CD4-positive, alpha-beta T cell treated with Interleukin-17A for 1 hour (primary cell): ENCODE data around the gene RAB31.

ENCODE experiments used
- DNase-seq: peaks from one replicate; pipeline ENCODE4 v3.0.0-alpha.2; 2020

The RAB31 gene

GRCh38 chr18:9714266-9715087, 6.4 kb downstream of the RAB31 start:
- no peak for DNase-seq

DNA sequence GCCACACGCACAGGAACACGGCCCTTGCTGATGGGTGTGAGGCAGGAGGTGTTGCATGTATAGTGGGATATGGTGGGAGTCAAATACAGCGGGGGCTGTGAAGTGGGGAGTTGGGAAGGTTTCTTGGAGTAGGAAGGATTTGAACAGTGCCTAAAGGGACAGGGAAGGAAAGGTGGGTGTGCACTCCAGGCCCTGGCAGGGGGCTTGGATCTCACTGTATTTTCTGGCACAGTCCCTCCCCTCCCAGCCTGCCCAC, 6.9 kb downstream of the RAB31 start:
- DNase-seq: no peak

- DNase-seq: no peak
These were observed 8.1 kb downstream of the RAB31 start for GRCh38 chr18:9715978-9716774.

DNA sequence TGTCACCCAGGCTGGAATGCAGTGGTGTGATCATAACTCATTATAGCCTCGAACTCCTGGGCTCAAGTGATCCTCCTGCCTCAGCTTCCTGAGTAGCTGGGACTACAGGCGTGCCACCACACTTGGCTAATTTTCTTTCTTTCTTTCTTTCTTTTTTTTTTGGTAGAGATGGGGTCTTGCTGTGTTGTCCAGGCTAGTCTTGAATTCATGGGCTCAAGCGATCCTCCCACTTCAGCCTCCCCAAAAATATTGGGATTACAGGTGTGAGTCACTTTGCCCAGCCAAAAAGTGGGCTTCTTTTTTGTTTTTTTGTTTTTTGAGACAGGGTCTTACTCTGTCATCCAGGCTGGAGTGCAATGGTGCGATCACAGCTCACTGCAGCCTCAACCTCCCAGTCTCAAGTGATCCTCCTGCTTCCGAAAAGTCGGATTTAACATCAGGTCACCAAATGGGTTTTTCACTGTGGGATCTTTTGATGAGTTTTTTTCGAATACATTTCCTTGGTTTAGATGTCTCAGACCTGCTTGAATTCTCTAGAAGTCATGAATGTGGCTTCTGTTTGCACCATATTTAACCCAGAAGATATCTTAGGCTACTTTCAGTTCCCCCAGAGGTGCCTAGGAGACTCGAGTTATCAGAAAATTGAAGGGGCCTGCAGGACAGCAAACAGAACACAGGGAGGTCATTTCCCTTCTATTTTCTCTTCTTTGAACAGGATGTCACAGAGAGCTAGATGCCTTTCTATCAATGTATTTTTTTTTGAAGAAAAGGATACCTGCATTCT, 8.9 kb downstream of the RAB31 start:
- no peak for DNase-seq

- no peak for DNase-seq
These were observed 11.4 kb downstream of the RAB31 start for GRCh38 chr18:9719421-9719981.

GRCh38 chr18:9720327-9720726, 12.2 kb downstream of the RAB31 start:
- no peak for DNase-seq

DNA sequence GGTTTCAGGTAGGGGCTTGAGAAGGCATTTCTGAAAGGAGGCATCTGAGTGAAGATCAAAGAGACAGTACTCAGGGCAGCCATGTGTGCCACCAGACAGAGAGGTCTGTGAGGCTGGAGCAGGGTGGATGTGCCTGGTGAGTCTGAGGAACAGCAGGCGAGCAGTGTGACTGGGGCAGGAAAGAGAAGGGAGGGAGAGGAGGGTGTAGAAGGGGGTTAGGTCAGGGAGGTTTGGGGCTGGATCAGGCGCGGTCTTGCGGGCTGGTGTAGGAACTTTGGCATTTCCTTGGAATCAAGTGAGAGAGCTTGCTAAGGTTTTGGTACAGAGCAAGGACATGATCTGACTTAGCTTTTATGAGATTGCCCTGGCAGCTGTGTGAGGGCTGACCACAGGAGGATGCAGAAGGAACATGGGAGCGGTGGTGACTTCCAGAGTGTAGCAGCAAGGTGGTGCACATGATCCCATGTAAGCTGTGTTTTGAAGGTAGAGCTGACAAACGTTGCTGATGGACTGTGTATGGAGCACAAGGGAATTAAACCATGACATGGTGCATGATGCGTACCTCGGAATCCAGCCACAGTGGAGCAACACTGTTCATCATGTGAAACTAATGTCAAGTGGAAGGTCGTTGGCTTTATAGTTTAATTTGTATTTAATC, 13.9 kb downstream of the RAB31 start:
- DNase-seq: no peak

DNA sequence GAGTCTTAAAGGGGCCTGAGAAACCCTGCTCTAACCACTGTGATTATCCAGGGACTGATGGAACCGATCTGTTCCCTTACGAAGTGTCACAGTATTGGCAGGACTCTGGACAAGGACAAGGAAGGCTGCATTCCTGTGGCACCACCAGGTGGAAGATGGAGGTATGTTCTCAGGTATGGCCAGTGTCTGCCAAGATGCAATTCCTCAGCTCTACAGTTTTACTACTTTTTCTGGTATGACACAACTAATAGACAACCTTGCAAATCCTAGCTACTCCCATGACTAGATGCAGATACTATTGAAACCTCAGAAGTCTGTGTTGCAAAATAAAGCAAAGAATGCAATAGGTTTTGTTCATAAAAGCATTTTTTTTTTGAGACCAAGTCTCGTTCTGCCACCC, 14.6 kb downstream of the RAB31 start:
- no peak for DNase-seq

DNA sequence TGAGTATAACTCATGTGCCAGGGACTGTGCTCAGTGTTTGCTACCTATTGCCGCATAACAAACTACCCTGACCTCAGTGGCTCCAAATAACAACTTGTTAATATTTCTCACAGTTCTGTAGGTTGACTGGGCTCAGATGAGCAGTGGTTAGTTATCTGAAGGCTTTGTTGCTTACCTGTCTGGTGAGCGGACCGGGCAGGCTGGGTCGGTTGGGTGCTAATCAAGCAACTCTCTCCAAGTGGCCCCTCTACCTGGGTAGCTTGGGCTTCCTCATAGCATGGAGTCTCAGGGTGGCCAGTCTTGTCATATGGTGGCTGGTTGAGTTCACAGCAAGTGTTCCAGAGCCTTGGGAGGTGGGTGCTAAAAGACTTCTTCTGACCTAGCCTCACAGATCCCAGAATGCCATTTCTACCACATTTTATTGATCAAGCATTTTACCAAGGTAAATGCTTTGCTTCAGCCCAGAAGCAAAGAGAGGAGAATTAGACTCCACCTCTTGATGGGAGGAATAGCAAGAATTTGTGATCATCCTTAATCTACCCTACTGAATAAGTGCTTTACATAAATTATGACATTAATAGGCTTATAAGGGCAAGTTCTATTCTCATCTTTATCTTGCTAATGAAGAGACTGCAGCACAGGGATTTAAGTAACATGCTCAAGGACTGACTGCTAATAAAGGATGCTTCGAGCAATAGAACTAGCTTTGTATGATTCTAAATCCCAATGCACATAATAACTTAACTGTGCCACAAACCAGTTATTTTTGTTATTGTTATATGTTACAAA, 16.9 kb downstream of the RAB31 start:
- no peak for DNase-seq

DNA sequence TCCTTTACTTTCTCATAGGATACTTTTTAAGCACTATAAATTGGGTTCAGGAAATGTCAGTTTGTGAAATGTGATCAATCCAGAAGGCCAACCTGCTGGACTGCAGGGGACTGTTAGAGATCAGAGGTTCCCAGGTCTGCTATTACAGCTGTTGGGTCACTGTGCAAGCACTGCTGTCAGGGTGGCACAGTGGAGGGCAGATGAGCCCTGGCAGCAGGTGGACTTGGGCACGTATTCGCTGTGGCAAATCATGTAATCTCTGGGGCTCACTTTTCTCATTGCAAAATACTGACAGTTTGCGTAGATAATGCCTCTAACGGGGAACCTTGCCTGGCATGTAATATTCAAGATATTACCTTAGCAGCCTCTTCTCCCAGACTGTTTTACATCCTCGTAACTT, 18.1 kb downstream of the RAB31 start:
- DNase-seq: no peak

- DNase-seq: no peak
These were observed 18.8 kb downstream of the RAB31 start for GRCh38 chr18:9726936-9727335.

DNA sequence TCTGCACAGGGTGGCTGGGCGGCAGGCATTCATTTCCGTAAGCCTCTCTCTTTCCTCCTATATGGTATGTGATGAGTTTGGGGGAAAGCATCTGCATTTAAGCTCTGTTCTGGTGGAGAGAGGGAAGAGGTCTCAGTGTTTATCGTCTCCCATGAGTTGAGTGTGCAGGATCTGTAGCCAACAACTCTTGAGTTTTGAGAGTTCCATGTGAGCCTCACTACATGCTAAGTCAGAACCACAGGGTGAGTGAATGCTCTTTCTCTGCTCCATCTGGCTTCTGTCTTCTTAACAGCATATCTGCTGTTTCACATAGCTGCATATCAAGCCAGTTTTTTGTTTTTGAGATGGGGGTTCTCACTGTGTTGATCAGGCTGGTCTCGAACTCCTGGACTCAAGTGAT, 22.7 kb downstream of the RAB31 start:
- DNase-seq: no peak

- no peak for DNase-seq
These were observed 23.3 kb downstream of the RAB31 start for GRCh38 chr18:9731380-9731779.

DNA sequence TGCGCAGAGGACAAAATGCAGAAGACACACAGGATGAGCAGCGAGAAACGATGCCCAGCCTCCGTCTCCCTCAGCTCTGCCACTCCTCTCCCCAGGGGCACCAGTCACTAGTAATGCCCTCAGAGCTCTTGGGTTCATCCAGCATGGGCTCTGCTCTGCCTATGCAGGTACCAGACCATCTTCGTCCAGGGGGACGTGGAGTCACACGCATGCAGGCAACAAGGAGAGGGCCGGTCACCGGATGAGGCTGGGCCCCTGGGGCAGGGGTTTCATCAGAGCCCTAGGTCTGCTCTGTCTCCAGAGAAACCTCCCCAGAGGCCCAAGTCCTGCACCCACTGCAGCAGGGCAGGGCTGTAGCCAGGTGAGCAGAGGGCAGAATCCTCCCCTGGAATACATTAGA, 23.9 kb downstream of the RAB31 start:
- no peak for DNase-seq

DNA sequence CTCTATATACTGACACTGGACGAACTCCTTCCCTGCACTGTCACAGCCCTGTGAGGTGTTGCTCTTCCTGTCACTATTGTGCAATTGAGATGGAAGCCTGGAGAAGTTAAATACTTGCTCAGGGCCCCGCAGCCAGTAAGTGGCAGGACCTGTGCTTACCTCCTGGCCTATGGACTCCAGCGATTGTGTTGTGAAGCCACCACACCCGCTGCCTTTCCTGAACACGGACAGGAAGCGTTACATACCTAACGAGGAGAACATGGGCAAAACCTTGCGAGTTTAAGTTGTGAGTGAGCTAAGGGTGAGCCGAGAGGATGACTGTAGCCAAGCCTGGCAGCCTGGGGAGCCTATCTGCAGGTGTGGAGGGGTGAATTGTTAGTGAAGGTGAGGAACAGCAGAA, 26.1 kb downstream of the RAB31 start:
- no peak for DNase-seq

- DNase-seq: no peak
These were observed 27.1 kb downstream of the RAB31 start for GRCh38 chr18:9735238-9735637.

GRCh38 chr18:9735879-9736278, 27.8 kb downstream of the RAB31 start:
- no peak for DNase-seq

- no peak for DNase-seq
These were observed 28.3 kb downstream of the RAB31 start for GRCh38 chr18:9736286-9736835.

GRCh38 chr18:9737006-9737405, 28.9 kb downstream of the RAB31 start:
- no peak for DNase-seq

- no peak for DNase-seq
These were observed 29.5 kb downstream of the RAB31 start for GRCh38 chr18:9737472-9738121.

- no peak for DNase-seq
These were observed 30.3 kb downstream of the RAB31 start for GRCh38 chr18:9738266-9738969.
